WI38 (cell line): ENCODE data around the gene PPP2R1B.

Source experiments
- H3K4me3 ChIP-seq: 2 replicates; pipeline ENCODE4 v1.5.1; 2011; ENCODE audit warnings: low read depth, mild to moderate bottlenecking, control low read depth, low read length
- CTCF ChIP-seq: IDR thresholded peaks from 2 replicates; pipeline ENCODE4 v1.5.1; 2012; ENCODE audit warnings: low read depth, mild to moderate bottlenecking, control low read depth, low read length

The PPP2R1B gene

GRCh38 chr11:111808063-111808588, 41.9 kb upstream of the PPP2R1B start:
- TF ChIP-seq CTCF = no peak
- no peak overlapping the region for H3K4me3 ChIP-seq

DNA sequence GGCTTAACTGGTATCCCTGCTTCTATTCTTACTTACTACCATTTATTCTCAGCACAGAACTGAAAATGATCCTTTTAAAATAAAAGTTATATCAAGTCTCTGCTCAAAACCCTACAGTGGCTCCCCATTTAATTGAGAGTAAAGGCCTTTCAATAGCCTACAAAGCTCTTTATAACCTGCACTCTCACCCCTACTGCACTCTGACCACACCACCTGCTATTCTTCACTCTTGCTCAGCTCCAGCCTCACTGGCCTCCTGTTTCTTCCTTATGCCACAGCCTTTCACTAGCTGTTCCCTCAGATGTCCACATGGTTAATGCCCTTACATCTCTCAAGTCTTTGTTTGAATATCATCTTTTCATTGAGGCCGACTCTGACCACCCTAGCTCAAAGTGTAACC, 40.9 kb upstream of the PPP2R1B start:
- no peak for TF ChIP-seq CTCF
- no peak overlapping the region for H3K4me3 ChIP-seq

GRCh38 chr11:111801135-111801534, 34.9 kb upstream of the PPP2R1B start:
- no peak overlapping the region for H3K4me3 ChIP-seq
- TF ChIP-seq CTCF = no peak

- TF ChIP-seq CTCF = no peak
- H3K4me3 ChIP-seq = no peak overlapping the region
These were observed 32.1 kb upstream of the PPP2R1B start for GRCh38 chr11:111798279-111798678.

GRCh38 chr11:111797145-111797581, 31.0 kb upstream of the PPP2R1B start:
- TF ChIP-seq CTCF = no peak

GRCh38 chr11:111796696-111797095, 30.5 kb upstream of the PPP2R1B start:
- no peak for TF ChIP-seq CTCF
- no peak overlapping the region for H3K4me3 ChIP-seq

More at GRCh38 chr11:111797145-111797581, 31.0 kb upstream of the PPP2R1B start:
- H3K4me3 ChIP-seq = no peak overlapping the region

- no peak overlapping the region for H3K4me3 ChIP-seq
- no peak for TF ChIP-seq CTCF
These were observed 29.3 kb upstream of the PPP2R1B start for GRCh38 chr11:111795334-111795985.
